NOMO-1 (cell line): ENCODE data around the gene CCSER2.

ENCODE experiments used
- DNase-seq, 2 experiments: peaks; one replicate each; lab custom pipeline; 2025; ENCODE audit not compliant: unreplicated experiment in 2 of 2; lab: John Stamatoyannopoulos, UW

Gene CCSER2

GRCh38 chr10:84540022-84540616 is 211.7 kb downstream of the CCSER2 start:
- no peak for DNase-seq

GRCh38 chr10:84540617-84541288 is 212.4 kb downstream of the CCSER2 start:
- peak; percentile 2 to 9 for DNase-seq

GRCh38 chr10:84541289-84541637 is 212.9 kb downstream of the CCSER2 start:
- no peak for DNase-seq

GRCh38 chr10:84542522-84543490 is 214.4 kb downstream of the CCSER2 start:
- no peak for DNase-seq

GRCh38 chr10:84543948-84544347 is 215.6 kb downstream of the CCSER2 start:
- DNase-seq: no peak

GRCh38 chr10:84545651-84546050 is 217.3 kb downstream of the CCSER2 start:
- no peak for DNase-seq

GRCh38 chr10:84546609-84547008 is 218.2 kb downstream of the CCSER2 start:
- no peak for DNase-seq

- DNase-seq: no peak
These were observed 219.2 kb downstream of the CCSER2 start for GRCh38 chr10:84547616-84548015.

- no peak for DNase-seq
These were observed 220.5 kb downstream of the CCSER2 start for GRCh38 chr10:84548869-84549268.

- no peak for DNase-seq
These were observed 221.2 kb downstream of the CCSER2 start for GRCh38 chr10:84549368-84550165.

- no peak for DNase-seq
These were observed 222.5 kb downstream of the CCSER2 start for GRCh38 chr10:84550756-84551436.

- no peak for DNase-seq
These were observed 223.2 kb downstream of the CCSER2 start for GRCh38 chr10:84551437-84552120.

GRCh38 chr10:84552478-84552877 is 224.1 kb downstream of the CCSER2 start:
- DNase-seq: no peak

- no peak for DNase-seq
These were observed 234.2 kb downstream of the CCSER2 start for GRCh38 chr10:84562592-84562991.

- DNase-seq: no peak
These were observed 235.0 kb downstream of the CCSER2 start for GRCh38 chr10:84563355-84563754.

- no peak for DNase-seq
These were observed 235.5 kb downstream of the CCSER2 start for GRCh38 chr10:84563868-84564267.

- no peak for DNase-seq
These were observed 237.6 kb downstream of the CCSER2 start for GRCh38 chr10:84565881-84566582.

GRCh38 chr10:84567133-84567532 is 238.7 kb downstream of the CCSER2 start:
- DNase-seq: no peak
